ENCODE measurements around the gene RAMP3.

DNA sequence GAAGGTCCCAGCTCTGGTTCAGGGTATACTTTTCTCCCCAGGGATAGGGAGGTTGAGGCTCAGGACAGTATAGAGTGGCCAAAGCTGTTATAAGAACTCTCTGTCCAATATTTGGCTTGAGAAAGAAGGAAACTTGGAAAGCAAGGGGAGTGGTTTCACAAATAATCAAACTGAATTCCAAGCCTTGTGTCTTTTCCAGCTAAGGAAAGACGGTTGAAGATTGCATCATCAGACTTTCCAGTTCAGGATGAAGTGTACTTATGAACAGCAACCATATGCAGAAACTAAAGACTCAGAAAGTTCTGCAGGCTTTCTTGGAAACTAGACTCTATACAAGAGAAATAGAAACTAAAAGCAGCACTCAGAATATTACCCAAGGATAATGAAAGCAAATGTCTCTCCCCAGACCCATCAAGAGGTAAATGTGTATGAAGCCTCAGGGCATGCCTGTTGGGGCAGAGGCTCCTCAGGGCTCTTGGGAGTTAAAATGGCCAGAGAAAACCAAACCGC, 46.4 kb downstream of the RAMP3 start:
- TF ChIP-seq, protein P1, sequence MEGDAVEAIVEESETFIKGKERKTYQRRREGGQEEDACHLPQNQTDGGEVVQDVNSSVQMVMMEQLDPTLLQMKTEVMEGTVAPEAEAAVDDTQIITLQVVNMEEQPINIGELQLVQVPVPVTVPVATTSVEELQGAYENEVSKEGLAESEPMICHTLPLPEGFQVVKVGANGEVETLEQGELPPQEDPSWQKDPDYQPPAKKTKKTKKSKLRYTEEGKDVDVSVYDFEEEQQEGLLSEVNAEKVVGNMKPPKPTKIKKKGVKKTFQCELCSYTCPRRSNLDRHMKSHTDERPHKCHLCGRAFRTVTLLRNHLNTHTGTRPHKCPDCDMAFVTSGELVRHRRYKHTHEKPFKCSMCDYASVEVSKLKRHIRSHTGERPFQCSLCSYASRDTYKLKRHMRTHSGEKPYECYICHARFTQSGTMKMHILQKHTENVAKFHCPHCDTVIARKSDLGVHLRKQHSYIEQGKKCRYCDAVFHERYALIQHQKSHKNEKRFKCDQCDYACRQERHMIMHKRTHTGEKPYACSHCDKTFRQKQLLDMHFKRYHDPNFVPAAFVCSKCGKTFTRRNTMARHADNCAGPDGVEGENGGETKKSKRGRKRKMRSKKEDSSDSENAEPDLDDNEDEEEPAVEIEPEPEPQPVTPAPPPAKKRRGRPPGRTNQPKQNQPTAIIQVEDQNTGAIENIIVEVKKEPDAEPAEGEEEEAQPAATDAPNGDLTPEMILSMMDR (conservative IDR thresholded peaks at IDR 0.05; ENCODE audit: low read length) = no peak
- no peak for TF ChIP-seq EZH2phosphoT487 (IDR thresholded peaks at IDR 0.05; ENCODE audit: borderline replicate concordance)

Measured in Loucy (cell line).